NCI-H2107 (cell line): Measurements from ENCODE around the gene DPH1.

Experiments used
- DNase-seq: peaks from one replicate; lab custom pipeline; 2025; lab: John Stamatoyannopoulos, UW

DPH1 gene

GRCh38 chr17:2062571-2063183 is 32.7 kb downstream of the DPH1 start:
- no peak for DNase-seq

- DNase-seq, result no peak
Measured at GRCh38 chr17:2063261-2064146, 33.6 kb downstream of the DPH1 start.

GRCh38 chr17:2064147-2064489 is 34.2 kb downstream of the DPH1 start:
- no peak for DNase-seq

GRCh38 chr17:2064520-2064971 is 34.6 kb downstream of the DPH1 start:
- no peak for DNase-seq

- DNase-seq, result no peak
Measured at GRCh38 chr17:2064980-2065785, 35.2 kb downstream of the DPH1 start.

- DNase-seq, result no peak
Measured at GRCh38 chr17:2065949-2066400, 36.0 kb downstream of the DPH1 start.

GRCh38 chr17:2067048-2067561 is 37.2 kb downstream of the DPH1 start:
- DNase-seq, result no peak

GRCh38 chr17:2067608-2068024 is 37.7 kb downstream of the DPH1 start:
- no peak for DNase-seq

- DNase-seq, result no peak
Measured at GRCh38 chr17:2068031-2068518, 38.1 kb downstream of the DPH1 start.

- DNase-seq, result no peak
Measured at GRCh38 chr17:2068519-2069051, 38.6 kb downstream of the DPH1 start.

- no peak for DNase-seq
Measured at GRCh38 chr17:2070241-2071023, 40.5 kb downstream of the DPH1 start.

GRCh38 chr17:2071024-2071385 is 41.1 kb downstream of the DPH1 start:
- DNase-seq, result no peak

GRCh38 chr17:2071455-2072281 is 41.7 kb downstream of the DPH1 start:
- DNase-seq, result no peak

- DNase-seq, result no peak
Measured at GRCh38 chr17:2074919-2075318, 45.0 kb downstream of the DPH1 start.

- no peak for DNase-seq
Measured at GRCh38 chr17:2075336-2076086, 45.6 kb downstream of the DPH1 start.

GRCh38 chr17:2076087-2076984 is 46.4 kb downstream of the DPH1 start:
- DNase-seq, result no peak

GRCh38 chr17:2077040-2077439 is 47.1 kb downstream of the DPH1 start:
- no peak for DNase-seq

GRCh38 chr17:2081564-2081963 is 51.6 kb downstream of the DPH1 start:
- no peak for DNase-seq
